AG09319 (cell line): ENCODE data around the gene CYP3A4.
"Not testable (repeated sequence)": the region's sequence is repeated elsewhere in the genome, so short reads cannot be mapped to it uniquely, and the experiment has no call there.

Experiments
- DNase-seq: peaks from one replicate; pipeline ENCODE4 v3.0.0-alpha.2; 2010; ENCODE audit warnings: low read depth; ENCODE audit errors: extremely low read depth
- CTCF ChIP-seq: IDR thresholded peaks from 2 replicates; pipeline ENCODE4 v1.5.1; 2011; ENCODE audit warnings: low read depth, mild to moderate bottlenecking, inconsistent platforms, low read length, moderate library complexity

CYP3A4 gene

GRCh38 chr7:99764478-99764877 lies 19.5 kb downstream of the CYP3A4 start:
- TF ChIP-seq CTCF: no peak

GRCh38 chr7:99762680-99763327 lies 21.2 kb downstream of the CYP3A4 start:
- no peak for TF ChIP-seq CTCF
- DNase-seq: no peak

More at GRCh38 chr7:99764478-99764877, 19.5 kb downstream of the CYP3A4 start:
- no peak for DNase-seq

GRCh38 chr7:99755085-99755484 lies 28.9 kb downstream of the CYP3A4 start:
- DNase-seq: no peak
- no peak for TF ChIP-seq CTCF

GRCh38 chr7:99752356-99752755 lies 31.6 kb downstream of the CYP3A4 start:
- no peak for DNase-seq
- TF ChIP-seq CTCF: no peak

- DNase-seq: not testable (repeated sequence)
These were observed 32.5 kb downstream of the CYP3A4 start for GRCh38 chr7:99751322-99752052.

- no peak for DNase-seq
- no peak for TF ChIP-seq CTCF
These were observed 35.0 kb downstream of the CYP3A4 start for GRCh38 chr7:99748846-99749579.

GRCh38 chr7:99746915-99747314 lies 37.1 kb downstream of the CYP3A4 start:
- not testable (repeated sequence) for DNase-seq

- DNase-seq: not testable (repeated sequence)
These were observed 38.6 kb downstream of the CYP3A4 start for GRCh38 chr7:99745395-99745794.
